Brain microvascular endothelial cell (primary cell): Measurements from ENCODE around the gene MAD1L1.

ENCODE experiments used
- DNase-seq: peaks from one replicate; pipeline ENCODE4 v3.0.0-alpha.2; 2020
- H3K27ac ChIP-seq: fragments of 250-450 bp; sonication (Bioruptor Pico); 2 replicates; pipeline ENCODE4 v1.5.1; 2020; ENCODE audit warnings: mild to moderate bottlenecking, moderate library complexity
- H3K27me3 ChIP-seq: fragments of 250-450 bp; sonication (Bioruptor Pico); replicated peaks from 2 replicates; pipeline ENCODE4 v1.5.1; 2020; ENCODE audit warnings: mild to moderate bottlenecking
- H3K36me3 ChIP-seq: fragments of 250-450 bp; sonication (Bioruptor Pico); replicated peaks from 2 replicates; pipeline ENCODE4 v1.5.1; 2020; ENCODE audit warnings: mild to moderate bottlenecking
- H3K4me3 ChIP-seq: 2 replicates; pipeline ENCODE4 v1.5.1; 2011; ENCODE audit warnings: low read depth, mild to moderate bottlenecking, control low read depth, low read length, moderate library complexity
- in situ Hi-C: cut with HindIII; loops from 2 replicates; pipeline ENCODE4 v1.10.0; 2017; ENCODE audit warnings: low sequenced_read_pairs, low pct_ligation_motif_present
- TF ChIP-seq, protein P1 (sequence below): IDR thresholded peaks from 2 replicates; pipeline ENCODE4 v1.5.1; 2011; ENCODE audit warnings: low read depth, mild to moderate bottlenecking, moderate library complexity, low read length, control low read depth, inconsistent platforms; ENCODE audit errors: missing control alignments

MAD1L1 gene

DNA sequence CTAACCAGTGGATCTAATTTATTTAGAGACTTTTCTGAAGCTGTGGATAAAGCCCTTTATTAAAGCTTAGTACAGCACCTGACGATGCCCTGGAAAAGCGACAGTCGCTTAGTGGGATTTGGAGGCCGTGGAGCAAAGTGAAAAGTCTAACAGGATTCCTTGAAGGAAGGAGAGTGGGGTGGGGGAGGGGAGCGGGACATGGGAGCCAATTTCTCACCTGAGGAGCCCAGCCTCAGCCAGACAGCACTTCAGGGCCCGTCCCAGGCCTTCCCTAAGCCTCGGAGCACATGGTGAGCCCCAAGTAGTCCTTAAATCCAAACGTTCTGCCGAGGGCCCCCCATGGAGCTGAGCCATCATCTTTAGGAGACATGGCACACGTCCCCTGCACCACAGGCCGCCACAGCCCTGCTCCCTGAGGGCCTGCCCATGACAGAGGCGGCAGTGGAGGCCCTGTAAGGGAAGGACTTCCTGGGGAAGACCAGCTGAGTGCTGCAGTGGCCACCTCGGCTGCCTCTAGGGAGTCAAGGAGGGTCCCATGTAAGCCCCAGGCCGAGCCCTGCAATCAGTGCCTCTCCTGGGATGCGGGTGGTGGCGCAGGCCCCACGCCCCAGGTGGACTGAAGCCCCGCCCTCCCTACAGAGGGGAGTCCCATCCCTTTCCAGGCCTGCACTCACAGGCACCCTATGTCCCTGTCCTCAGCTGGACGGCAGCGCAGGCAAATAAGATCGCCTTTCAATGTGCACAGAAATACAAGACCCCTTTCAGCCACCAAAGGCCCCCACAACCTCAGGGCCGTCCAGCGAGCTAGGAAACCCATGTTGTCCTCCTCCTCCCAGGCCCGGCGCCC lies 187.0 kb downstream of the MAD1L1 start:
- DNase-seq = no peak
- no peaks in the 10 kb centered on the region for H3K36me3 ChIP-seq
- no peak overlapping the region for H3K4me3 ChIP-seq
- H3K27ac ChIP-seq = no peak overlapping the region
- H3K27me3 ChIP-seq = no peaks in the 10 kb centered on the region
- TF ChIP-seq, protein P1, sequence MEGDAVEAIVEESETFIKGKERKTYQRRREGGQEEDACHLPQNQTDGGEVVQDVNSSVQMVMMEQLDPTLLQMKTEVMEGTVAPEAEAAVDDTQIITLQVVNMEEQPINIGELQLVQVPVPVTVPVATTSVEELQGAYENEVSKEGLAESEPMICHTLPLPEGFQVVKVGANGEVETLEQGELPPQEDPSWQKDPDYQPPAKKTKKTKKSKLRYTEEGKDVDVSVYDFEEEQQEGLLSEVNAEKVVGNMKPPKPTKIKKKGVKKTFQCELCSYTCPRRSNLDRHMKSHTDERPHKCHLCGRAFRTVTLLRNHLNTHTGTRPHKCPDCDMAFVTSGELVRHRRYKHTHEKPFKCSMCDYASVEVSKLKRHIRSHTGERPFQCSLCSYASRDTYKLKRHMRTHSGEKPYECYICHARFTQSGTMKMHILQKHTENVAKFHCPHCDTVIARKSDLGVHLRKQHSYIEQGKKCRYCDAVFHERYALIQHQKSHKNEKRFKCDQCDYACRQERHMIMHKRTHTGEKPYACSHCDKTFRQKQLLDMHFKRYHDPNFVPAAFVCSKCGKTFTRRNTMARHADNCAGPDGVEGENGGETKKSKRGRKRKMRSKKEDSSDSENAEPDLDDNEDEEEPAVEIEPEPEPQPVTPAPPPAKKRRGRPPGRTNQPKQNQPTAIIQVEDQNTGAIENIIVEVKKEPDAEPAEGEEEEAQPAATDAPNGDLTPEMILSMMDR = no peak
- in situ Hi-C loops = no loop called here

DNA sequence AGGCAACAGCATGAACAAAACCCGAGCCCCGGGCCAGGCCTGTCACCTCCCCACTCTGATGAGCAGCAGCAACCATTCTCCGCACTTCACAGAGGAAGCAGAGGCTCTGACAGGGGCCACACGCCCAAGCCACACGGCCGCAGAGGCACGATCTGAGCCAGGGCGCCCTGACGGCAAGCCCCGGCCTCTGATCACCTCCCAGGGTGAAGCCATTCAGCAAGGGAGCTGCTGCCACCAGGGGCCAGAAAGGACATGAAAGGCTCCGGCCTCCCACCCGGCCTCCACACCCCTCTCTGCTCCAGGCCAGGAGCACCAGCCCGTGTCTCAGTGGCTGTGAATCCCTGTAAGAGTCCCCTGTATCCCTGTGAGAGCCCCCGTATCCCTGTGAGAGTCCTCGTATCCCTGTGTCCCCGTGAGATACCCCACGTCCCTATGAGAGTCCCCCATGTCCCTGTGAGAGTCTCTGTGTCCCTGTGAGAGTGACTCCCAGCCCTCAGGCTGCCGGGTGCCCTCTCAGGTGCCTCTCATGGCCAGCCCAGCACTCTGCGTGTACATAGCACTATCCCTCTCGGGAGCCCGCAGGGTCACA lies 187.8 kb downstream of the MAD1L1 start:
- no peak for DNase-seq
- no peaks in the 10 kb centered on the region for H3K27me3 ChIP-seq
- no peak overlapping the region for H3K4me3 ChIP-seq
- TF ChIP-seq, protein P1 = no peak
- no peaks in the 10 kb centered on the region for H3K36me3 ChIP-seq
- in situ Hi-C loops = no loop called here
- no peak overlapping the region for H3K27ac ChIP-seq

DNA sequence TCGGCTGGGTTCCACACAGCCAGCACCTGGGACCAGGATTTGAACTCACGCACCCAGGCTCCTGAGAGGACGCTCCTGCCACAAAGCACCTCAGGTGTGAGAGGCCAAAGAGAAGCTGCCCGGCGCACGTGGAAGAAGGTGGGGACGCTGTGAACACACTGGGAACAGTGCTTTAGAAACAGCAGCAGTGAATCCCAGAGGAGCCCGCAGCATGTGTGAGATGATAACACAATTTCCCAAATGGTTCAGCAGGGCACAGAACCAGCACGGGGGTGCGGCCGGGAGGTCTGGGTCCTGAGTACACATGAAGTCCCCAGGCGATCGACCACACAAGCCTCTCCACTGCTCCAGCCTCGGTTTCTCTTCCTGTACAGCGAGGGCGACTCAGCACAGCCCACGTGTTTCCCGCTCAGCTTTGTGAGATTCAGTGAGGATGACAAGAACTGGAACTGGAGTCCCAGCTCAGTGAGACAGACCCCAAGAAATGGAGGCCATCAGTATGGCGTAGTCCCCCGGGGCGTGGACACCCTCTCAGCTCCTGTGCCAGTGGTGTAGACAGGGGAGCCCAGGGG lies 188.3 kb downstream of the MAD1L1 start:
- no peaks in the 10 kb centered on the region for H3K36me3 ChIP-seq
- no peak overlapping the region for H3K27ac ChIP-seq
- H3K27me3 ChIP-seq = no peaks in the 10 kb centered on the region
- TF ChIP-seq, protein P1 = no peak
- no peak overlapping the region for H3K4me3 ChIP-seq
- in situ Hi-C loops = no loop called here
- no peak for DNase-seq

DNA sequence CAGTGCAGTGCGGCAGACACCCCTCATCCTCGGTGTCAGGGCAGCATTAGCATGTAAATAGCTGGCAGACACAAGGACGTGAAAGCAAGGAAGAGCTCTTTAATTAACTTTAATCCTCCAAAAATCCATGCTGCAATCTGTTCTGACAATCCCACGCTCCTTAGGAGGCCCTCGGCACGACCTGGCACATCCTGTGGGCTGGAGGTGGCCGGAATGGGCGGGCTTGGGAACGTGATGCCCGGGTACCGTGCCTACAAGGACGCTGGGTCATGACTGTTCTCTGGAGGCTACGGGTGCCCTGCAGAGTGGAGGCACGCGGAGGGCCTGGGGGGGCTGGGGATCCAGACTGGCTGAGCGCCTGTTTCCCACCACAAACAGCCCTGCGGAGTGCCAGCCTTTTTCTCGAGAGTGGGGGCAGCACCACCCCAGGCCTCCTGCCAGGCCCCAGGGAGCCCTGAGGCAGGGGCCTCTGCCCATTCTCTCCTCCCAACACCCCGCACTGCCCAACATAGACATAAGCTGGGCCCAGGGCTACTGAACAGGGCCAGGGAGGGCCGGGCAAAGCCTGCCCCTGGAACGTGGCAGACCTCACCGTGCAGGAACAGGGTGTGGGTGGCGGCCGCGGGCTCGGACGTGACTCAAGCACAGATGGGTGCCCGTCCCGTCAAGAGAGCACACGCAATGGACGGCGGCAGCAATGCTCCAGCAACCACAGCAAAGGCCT lies 189.3 kb downstream of the MAD1L1 start:
- in situ Hi-C loops = no loop called here
- no peak for DNase-seq
- Histone ChIP-seq H3K4me3 (no peak overlapping the region), H3K36me3 (no peaks in the 10 kb centered on the region), H3K27me3 (no peaks in the 10 kb centered on the region), H3K27ac (no peak overlapping the region)
- TF ChIP-seq, protein P1 = no peak

DNA sequence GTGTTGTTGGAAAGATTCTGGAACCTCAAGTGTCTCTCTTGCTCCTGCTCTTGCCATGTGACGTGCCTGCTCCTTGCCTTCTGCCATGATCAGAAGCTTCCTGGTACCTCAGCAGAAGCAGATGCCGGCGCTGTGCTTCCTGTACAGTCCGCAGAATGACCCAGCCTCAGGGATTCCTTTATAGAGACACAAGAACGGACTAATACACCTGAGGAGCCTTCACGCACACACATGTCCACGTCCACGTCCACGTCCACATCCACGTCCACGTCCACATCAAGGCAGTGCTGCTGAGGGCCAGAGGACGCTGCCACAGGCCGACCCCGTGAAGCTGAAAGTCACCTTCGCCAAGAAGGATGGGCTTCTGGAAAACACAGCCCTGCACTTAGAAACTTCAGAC lies 190.1 kb downstream of the MAD1L1 start:
- Histone ChIP-seq H3K36me3 (no peaks in the 10 kb centered on the region), H3K27me3 (no peaks in the 10 kb centered on the region), H3K4me3 (no peak overlapping the region), H3K27ac (no peak overlapping the region)
- no peak for DNase-seq
- TF ChIP-seq, protein P1 = no peak
- in situ Hi-C loops = no loop called here
